ENCODE measurements around the gene KMT2C.

The KMT2C gene

GRCh38 chr7:152090747-152091146, 345.1 kb downstream of the KMT2C start:
- no peak for DNase-seq

- DNase-seq: no peak
Observed at GRCh38 chr7:152089183-152089582, 346.6 kb downstream of the KMT2C start.

- DNase-seq: peak; percentile 6
Observed at GRCh38 chr7:152086513-152086912, 349.3 kb downstream of the KMT2C start.

GRCh38 chr7:152085131-152085530, 350.7 kb downstream of the KMT2C start:
- DNase-seq: no peak

All from EL (cell line).